SU-DHL-6 (cell line): ENCODE data around the gene JAKMIP1.

Source experiments
- H2AFZ ChIP-seq: fragments of 200-600 bp; sonication (generic); 2 replicates; pipeline ENCODE4 v1.6.1; 2014; ENCODE audit warnings: low read depth, mild to moderate bottlenecking, moderate library complexity, mixed read lengths, antibody characterized with exemption, low read length; ENCODE audit not compliant: severe bottlenecking
- H3F3A ChIP-seq: fragments of 200-600 bp; shearing (Covaris generic); 2 replicates; pipeline ENCODE4 v1.6.0; 2016; ENCODE audit warnings: antibody characterized with exemption, mild to moderate bottlenecking; ENCODE audit not compliant: insufficient read depth
- H3K27ac ChIP-seq: fragments of 200-600 bp; sonication (generic); 2 replicates; pipeline ENCODE4 v1.5.1; 2016; ENCODE audit warnings: low read depth, mild to moderate bottlenecking, low read length, moderate library complexity, mixed read lengths
- H3K27me3 ChIP-seq: fragments of 200-600 bp; sonication (generic), shearing (Covaris generic); 2 replicates; pipeline ENCODE4 v1.6.0; 2014; ENCODE audit warnings: mild to moderate bottlenecking, low read length
- H3K36me3 ChIP-seq: fragments of 200-600 bp; sonication (generic); 2 replicates; pipeline ENCODE4 v1.6.1; 2014; ENCODE audit warnings: mild to moderate bottlenecking, low read length, mixed read lengths
- H3K4me2 ChIP-seq: fragments of 300-600, 200-600 bp; shearing (Covaris generic), sonication (generic); 2 replicates; pipeline ENCODE4 v1.6.0; 2014; ENCODE audit warnings: low read length, low read depth, mild to moderate bottlenecking; ENCODE audit not compliant: poor library complexity, severe bottlenecking
- H3K4me3 ChIP-seq: fragments of 200-600 bp; sonication (generic); 2 replicates; pipeline ENCODE4 v1.5.1; 2014; ENCODE audit warnings: antibody characterized with exemption, low read length, mild to moderate bottlenecking, mixed read lengths; ENCODE audit not compliant: insufficient read depth, poor library complexity, severe bottlenecking
- H3K79me2 ChIP-seq: fragments of 200-600 bp; sonication (generic); 2 replicates; pipeline ENCODE4 v1.6.1; 2014; ENCODE audit warnings: mild to moderate bottlenecking, low read length, moderate library complexity; ENCODE audit not compliant: insufficient read depth
- H3K9ac ChIP-seq: fragments of 200-600 bp; sonication (generic); 2 replicates; pipeline ENCODE4 v1.7.0; 2014; ENCODE audit warnings: mild to moderate bottlenecking, low read length
- H3K9me2 ChIP-seq: fragments of 200-600 bp; sonication (generic); replicated peaks from 2 replicates; pipeline ENCODE4 v1.6.1; 2014; ENCODE audit warnings: low read length; ENCODE audit not compliant: insufficient read depth
- H3K9me3 ChIP-seq: fragments of 200-600 bp; sonication (generic); 2 replicates; pipeline ENCODE4 v1.6.1; 2014; ENCODE audit warnings: low read length, mixed read lengths; ENCODE audit not compliant: insufficient read depth
- H4K20me1 ChIP-seq: fragments of 200-600 bp; sonication (generic); 2 replicates; pipeline ENCODE4 v1.6.1; 2014; ENCODE audit warnings: low read depth, mild to moderate bottlenecking, antibody characterized with exemption, low read length, moderate library complexity, mixed read lengths
- EZH2phosphoT487 ChIP-seq: fragments of 200-600 bp; sonication (generic), shearing (Covaris generic); conservative IDR thresholded peaks from 2 replicates; pipeline ENCODE4 v1.6.1; 2018; ENCODE audit warnings: mild to moderate bottlenecking, antibody characterized with exemption, low read length, moderate library complexity, mixed read lengths
- TF ChIP-seq, protein P1 (sequence below): fragments of 200-600 bp; sonication (generic); IDR thresholded peaks from one replicate; pipeline ENCODE4 v1.5.1; 2017; ENCODE audit warnings: antibody characterized with exemption, mild to moderate bottlenecking, low read length, moderate library complexity; ENCODE audit not compliant: insufficient read depth, poor library complexity, severe bottlenecking

Gene JAKMIP1

DNA sequence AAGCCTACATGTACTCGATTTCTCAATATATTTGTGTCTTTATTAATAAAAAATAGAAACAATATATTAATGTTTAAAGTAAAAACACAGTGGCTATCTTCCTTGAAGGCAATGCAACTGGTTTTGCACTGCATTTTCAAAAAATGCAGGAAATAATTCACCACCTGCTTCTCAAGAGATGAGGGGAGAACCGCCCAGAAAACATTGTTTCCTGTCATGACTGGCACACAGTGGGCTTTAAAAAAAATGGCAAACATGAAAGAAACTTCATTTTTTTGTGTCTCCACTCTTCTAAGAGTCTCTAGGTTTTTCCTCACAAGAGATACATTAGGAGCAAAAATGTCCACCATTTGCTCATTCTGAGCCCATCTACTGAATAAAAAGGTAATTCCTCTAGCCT lies 131.4 kb downstream of the JAKMIP1 start:
- no peak for TF ChIP-seq EZH2phosphoT487
- TF ChIP-seq, protein P1, sequence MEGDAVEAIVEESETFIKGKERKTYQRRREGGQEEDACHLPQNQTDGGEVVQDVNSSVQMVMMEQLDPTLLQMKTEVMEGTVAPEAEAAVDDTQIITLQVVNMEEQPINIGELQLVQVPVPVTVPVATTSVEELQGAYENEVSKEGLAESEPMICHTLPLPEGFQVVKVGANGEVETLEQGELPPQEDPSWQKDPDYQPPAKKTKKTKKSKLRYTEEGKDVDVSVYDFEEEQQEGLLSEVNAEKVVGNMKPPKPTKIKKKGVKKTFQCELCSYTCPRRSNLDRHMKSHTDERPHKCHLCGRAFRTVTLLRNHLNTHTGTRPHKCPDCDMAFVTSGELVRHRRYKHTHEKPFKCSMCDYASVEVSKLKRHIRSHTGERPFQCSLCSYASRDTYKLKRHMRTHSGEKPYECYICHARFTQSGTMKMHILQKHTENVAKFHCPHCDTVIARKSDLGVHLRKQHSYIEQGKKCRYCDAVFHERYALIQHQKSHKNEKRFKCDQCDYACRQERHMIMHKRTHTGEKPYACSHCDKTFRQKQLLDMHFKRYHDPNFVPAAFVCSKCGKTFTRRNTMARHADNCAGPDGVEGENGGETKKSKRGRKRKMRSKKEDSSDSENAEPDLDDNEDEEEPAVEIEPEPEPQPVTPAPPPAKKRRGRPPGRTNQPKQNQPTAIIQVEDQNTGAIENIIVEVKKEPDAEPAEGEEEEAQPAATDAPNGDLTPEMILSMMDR: no peak

DNA sequence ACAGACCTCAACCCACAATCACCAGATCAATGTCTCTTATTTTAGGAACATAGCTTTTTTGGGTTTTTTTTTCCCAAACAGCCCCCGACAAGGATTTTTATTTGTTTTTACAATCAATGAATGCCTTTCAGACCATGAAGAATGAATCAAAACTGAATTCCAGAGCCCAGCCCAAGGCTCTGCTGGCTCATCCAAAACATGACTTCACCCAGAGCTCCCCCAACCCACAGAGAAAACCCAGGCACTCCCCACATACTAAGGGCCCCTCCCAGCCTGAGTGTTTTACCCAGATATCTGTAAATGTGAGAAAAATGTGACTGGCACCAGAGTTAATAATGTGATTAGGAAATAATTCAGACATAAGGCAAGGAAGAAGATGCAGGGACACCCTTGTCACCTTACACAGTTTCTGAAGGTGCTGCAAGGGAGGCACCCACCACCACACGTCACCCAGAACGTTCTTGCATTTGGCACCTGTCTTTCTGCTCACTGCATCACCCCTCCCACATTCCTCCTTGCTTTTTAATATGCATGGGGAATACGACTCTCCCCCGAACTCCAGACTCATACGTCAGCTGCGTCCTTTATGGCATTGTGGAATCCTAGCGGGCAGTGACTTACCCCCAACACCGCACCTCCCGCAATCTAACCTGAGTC lies 134.3 kb downstream of the JAKMIP1 start:
- Histone ChIP-seq H3K9me2 (no peaks in the 10 kb centered on the region), H3K4me3 (no peak overlapping the region), H3K27ac (no peak overlapping the region), H3K27me3 (no peaks in the 10 kb centered on the region), H2AFZ (no peak overlapping the region), H3F3A (no peaks in the 10 kb centered on the region), H3K9ac (no peak overlapping the region), H3K36me3 (no peaks in the 10 kb centered on the region), H3K9me3 (no peaks in the 10 kb centered on the region), H3K79me2 (no peaks in the 10 kb centered on the region), H3K4me2 (no peak overlapping the region), H4K20me1 (no peaks in the 10 kb centered on the region)
- no peak for TF ChIP-seq EZH2phosphoT487
- TF ChIP-seq, protein P1: no peak

More for the DNA sequence above, 131.4 kb downstream of the JAKMIP1 start:
- no peaks in the 10 kb centered on the region for H3K9me2 ChIP-seq
- no peak overlapping the region for H3K27ac ChIP-seq
- no peak overlapping the region for H3K4me2 ChIP-seq
- H3K79me2 ChIP-seq: no peaks in the 10 kb centered on the region
- no peaks in the 10 kb centered on the region for H3F3A ChIP-seq
- H4K20me1 ChIP-seq: no peaks in the 10 kb centered on the region
- H3K27me3 ChIP-seq: no peaks in the 10 kb centered on the region
- H2AFZ ChIP-seq: no peak overlapping the region
- no peak overlapping the region for H3K4me3 ChIP-seq
- no peaks in the 10 kb centered on the region for H3K9me3 ChIP-seq
- H3K9ac ChIP-seq: no peak overlapping the region
- no peaks in the 10 kb centered on the region for H3K36me3 ChIP-seq

- Histone ChIP-seq H3K79me2 (no peaks in the 10 kb centered on the region), H4K20me1 (no peaks in the 10 kb centered on the region), H3F3A (no peaks in the 10 kb centered on the region), H2AFZ (no peak overlapping the region), H3K36me3 (no peaks in the 10 kb centered on the region), H3K4me2 (no peak overlapping the region), H3K27ac (no peak overlapping the region), H3K9me3 (no peaks in the 10 kb centered on the region), H3K9ac (no peak overlapping the region), H3K9me2 (no peaks in the 10 kb centered on the region), H3K27me3 (no peaks in the 10 kb centered on the region), H3K4me3 (no peak overlapping the region)
- TF ChIP-seq, protein P1: no peak
- TF ChIP-seq EZH2phosphoT487: no peak
Observed at GRCh38 chr4:6065166-6065565, 135.2 kb downstream of the JAKMIP1 start.

DNA sequence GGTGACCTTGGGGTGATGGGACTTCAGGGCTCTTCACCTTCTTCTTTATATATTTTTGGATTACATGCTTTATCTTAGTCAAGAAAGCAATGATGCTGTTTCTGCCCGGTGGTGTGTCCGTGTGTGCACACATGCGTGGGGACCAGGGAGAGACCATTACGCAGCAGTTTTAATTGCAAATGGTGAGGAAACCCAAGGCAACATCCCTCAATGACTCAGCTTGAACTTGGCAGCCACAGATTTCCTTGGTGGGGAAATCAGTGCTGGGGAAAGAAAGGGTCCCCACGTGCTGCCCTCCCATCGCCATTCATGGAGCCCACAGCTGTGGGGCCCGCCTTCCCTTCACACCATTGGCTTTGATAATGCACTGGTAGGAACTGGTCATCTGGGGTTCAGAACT lies 136.0 kb downstream of the JAKMIP1 start:
- H2AFZ ChIP-seq: no peak overlapping the region
- no peak overlapping the region for H3K9ac ChIP-seq
- no peaks in the 10 kb centered on the region for H3K9me2 ChIP-seq
- H3K4me2 ChIP-seq: no peak overlapping the region
- no peaks in the 10 kb centered on the region for H3K36me3 ChIP-seq
- TF ChIP-seq, protein P1: no peak
- TF ChIP-seq EZH2phosphoT487: no peak
- no peak overlapping the region for H3K27ac ChIP-seq
- H3K27me3 ChIP-seq: no peaks in the 10 kb centered on the region
- H3F3A ChIP-seq: no peaks in the 10 kb centered on the region
- H4K20me1 ChIP-seq: no peaks in the 10 kb centered on the region
- no peak overlapping the region for H3K4me3 ChIP-seq
- H3K9me3 ChIP-seq: peaks cover 4% of the 10 kb centered on the region; the same call in 1 of the 2 replicates
- H3K79me2 ChIP-seq: no peaks in the 10 kb centered on the region
